PC-9 (cell line): ENCODE data around the gene MAMLD1.

Experiments
- EZH2 ChIP-seq: fragments of 200-600 bp; sonication (generic); IDR thresholded peaks from 2 replicates; pipeline ENCODE4 v1.8.0; 2017; ENCODE audit warnings: antibody characterized with exemption, low read depth
- TF ChIP-seq, protein P1 (sequence below): fragments of 200-600 bp; sonication (generic); conservative IDR thresholded peaks from 2 replicates; pipeline ENCODE4 v1.6.1; 2017; ENCODE audit warnings: mixed run types, antibody characterized with exemption, mild to moderate bottlenecking, moderate library complexity

DNA sequence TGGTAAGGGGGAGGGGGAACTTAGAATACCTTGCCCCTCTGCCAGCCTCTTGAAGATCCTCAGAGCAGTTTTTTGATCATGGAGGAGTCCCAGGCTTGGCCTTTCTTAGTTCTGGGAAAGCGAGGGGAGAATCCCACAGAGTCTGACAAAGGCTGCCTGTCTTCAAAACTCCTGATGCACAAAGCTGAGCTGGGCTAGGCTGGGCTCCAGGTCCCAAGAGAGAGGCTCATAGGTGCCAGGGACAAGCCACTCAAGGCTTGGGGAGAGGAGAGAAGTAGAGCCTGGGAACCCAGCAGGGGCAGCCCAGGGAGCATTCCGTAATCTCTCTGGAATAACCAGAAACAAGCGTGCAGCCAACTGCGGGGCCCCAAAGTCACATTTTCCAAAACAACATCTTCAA is 168.3 kb downstream of the MAMLD1 start:
- TF ChIP-seq, protein P1, sequence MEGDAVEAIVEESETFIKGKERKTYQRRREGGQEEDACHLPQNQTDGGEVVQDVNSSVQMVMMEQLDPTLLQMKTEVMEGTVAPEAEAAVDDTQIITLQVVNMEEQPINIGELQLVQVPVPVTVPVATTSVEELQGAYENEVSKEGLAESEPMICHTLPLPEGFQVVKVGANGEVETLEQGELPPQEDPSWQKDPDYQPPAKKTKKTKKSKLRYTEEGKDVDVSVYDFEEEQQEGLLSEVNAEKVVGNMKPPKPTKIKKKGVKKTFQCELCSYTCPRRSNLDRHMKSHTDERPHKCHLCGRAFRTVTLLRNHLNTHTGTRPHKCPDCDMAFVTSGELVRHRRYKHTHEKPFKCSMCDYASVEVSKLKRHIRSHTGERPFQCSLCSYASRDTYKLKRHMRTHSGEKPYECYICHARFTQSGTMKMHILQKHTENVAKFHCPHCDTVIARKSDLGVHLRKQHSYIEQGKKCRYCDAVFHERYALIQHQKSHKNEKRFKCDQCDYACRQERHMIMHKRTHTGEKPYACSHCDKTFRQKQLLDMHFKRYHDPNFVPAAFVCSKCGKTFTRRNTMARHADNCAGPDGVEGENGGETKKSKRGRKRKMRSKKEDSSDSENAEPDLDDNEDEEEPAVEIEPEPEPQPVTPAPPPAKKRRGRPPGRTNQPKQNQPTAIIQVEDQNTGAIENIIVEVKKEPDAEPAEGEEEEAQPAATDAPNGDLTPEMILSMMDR = no peak
- no peak for TF ChIP-seq EZH2
